Measurements from ENCODE around the gene FGFR3.

DNA sequence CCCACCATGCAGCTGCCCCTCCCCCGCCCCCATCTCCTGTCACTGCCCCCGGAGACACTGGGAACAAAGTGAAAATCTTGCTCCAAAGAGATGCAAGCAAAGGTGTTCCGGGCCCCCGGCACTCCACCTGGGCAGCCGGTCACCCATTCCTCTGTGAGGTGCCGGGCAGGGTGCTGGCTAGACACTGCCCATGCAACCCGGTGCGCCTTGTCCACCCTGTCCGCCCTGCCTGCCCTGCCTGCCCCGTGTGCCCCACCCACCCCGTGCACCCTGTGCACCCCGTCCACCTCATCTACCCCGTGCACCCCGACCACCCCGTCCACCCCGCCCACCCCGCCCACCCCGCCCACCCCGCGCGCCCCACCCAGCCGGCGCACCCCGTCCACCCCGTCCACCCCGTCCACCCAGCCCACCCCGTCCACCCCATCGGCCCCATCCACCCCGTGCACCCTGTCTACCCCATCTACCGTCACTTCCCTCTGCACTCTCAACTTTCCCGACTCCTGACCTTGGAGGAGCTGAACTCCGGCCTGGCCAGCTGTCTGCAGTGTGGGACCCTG lies 31.9 kb upstream of the FGFR3 start:
- TF ChIP-seq POLR2A (IDR thresholded peaks at IDR 0.05; ENCODE audit: low read depth, low read length) (no peak), TAF1 (IDR thresholded peaks at IDR 0.05; ENCODE audit: borderline replicate concordance, low read depth, low read length) (no peak)

Measured in GM12892 (cell line).